Activated CD4-positive, alpha-beta T cell treated with anti-CD3 and anti-CD28 coated beads for 1 hour (primary cell): ENCODE data around the gene FRAT2.
A peak's percentile ranks its signal among the peaks of the same experiment; 100 is the strongest.

ENCODE experiments used
- DNase-seq: peaks from one replicate; pipeline ENCODE4 v3.0.0-alpha.2; 2020

FRAT2 gene, protein sequence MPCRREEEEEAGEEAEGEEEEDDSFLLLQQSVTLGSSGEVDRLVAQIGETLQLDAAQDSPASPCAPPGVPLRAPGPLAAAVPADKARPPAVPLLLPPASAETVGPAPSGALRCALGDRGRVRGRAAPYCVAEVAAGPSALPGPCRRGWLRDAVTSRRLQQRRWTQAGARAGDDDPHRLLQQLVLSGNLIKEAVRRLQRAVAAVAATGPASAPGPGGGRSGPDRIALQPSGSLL

DNA sequence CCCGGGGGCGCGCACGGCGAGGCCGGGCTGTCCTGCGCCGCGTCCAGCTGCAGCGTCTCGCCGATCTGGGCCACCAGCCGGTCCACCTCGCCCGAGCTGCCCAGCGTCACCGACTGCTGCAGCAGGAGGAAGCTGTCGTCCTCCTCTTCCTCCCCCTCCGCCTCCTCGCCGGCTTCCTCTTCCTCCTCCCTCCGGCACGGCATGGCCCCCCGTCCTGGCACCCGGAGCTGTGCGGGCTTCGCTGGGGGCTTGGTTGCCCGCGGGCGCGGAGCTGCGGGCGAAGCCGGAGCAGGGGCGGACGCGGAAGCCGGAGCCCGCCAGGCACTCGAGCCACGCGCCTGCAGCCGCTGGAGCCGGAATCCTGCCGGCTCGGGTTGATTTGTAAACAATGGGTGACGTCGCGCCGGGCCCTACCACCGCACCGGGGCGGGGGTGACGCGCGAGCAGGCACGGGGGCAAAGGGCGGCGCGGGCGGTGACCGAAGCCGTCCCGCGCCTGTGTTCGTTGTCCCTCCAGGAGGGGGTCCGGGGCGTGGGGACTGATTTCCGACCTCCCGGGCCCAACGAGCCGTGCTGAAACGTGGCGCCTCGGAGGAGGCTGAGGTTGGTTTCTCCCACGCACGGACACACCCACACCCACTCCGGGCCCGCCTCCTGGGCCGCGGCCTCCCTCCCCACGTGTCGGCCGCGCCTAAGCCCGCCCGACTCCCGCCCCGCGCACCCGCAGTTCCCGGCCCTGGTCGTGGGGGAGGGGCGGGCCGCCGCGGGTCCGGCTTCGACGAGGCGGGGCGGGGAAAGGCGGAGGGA, at the start of gene FRAT2:
FRAT2 (minus strand) TSS at position 360 of the 806 bp plus-strand sequence; CDS start at position 203, 157 bp downstream.
- peak; percentile 78 for DNase-seq

DNA sequence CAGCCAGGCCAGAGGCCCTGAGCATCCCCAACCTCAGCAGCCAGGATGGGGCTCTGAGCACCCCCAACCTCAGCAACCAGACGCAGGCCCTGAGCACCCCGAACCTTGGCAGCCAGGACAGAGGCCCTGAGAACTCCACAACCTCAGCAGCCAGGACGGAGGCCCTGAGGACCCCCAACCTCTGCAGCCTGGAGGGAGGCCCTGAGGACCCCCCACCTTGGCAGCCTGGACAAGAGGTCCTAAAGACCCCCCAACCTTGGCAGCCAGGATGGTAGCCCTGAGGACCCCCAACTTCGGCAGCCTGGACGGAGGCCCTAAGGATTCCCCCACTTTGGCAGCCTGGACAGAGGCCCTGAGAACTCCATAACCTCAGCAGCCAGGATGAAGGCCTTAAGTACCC, 49.6 kb upstream of the FRAT2 start:
- no peak for DNase-seq

DNA sequence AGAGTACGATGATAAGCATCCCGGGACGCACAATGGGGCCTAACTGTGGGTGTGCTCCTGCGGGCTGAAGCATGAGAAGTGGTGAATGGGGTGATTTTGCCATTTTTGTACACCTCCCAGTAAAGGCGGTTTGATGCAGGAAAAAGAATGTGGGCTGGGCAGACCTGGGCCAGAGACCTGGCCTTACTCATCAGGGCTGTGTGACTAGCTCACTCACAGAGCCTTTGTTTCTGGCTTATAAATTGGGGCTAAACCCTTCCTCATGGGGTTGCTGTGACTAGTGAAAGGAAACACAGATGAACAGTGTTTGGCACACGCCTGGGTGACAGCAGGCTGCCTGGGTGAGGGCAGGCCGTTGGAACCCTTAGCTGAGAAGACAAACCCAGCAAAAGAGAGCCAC, 48.6 kb upstream of the FRAT2 start:
- DNase-seq = no peak

DNA sequence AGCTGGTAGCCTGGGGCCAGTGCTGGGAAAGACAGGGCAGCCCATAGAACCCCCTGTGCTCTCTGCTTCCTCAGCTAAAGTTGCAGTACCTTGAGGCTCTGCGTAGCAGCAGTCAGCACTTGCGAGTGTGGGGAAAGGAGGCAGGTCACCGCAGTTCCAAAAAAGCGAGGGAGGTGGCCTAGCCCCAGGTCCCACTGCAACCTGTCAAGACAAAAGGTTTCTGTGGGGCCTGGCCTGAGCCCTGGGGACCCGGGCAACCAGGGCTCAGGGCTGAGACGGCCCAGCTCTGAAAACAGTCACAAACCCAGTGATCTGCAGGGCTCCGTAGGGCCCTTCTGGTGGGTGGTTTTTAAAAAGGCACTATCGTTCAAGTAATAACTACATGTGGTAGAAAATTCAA, 47.1 kb upstream of the FRAT2 start:
- no peak for DNase-seq

DNA sequence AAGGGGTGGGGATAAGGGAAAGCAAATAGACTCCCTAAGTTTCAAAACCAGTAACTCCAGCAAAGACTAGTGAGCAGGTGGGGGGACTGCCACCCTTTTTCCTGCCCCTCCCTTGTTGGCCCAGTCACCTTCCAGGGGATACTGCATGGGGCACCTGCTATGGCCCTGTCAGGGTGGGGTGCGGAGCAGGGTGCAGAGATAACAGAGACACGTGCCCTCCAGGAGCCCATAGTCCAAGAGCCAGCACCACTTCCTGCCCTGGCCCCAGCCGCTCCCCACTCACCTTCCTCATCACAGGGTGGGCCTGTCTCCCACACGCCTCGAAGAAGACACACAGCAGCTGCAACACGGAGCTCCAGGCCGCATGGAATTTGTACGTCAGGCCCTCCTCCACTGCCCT, 46.0 kb upstream of the FRAT2 start:
- DNase-seq = no peak

DNA sequence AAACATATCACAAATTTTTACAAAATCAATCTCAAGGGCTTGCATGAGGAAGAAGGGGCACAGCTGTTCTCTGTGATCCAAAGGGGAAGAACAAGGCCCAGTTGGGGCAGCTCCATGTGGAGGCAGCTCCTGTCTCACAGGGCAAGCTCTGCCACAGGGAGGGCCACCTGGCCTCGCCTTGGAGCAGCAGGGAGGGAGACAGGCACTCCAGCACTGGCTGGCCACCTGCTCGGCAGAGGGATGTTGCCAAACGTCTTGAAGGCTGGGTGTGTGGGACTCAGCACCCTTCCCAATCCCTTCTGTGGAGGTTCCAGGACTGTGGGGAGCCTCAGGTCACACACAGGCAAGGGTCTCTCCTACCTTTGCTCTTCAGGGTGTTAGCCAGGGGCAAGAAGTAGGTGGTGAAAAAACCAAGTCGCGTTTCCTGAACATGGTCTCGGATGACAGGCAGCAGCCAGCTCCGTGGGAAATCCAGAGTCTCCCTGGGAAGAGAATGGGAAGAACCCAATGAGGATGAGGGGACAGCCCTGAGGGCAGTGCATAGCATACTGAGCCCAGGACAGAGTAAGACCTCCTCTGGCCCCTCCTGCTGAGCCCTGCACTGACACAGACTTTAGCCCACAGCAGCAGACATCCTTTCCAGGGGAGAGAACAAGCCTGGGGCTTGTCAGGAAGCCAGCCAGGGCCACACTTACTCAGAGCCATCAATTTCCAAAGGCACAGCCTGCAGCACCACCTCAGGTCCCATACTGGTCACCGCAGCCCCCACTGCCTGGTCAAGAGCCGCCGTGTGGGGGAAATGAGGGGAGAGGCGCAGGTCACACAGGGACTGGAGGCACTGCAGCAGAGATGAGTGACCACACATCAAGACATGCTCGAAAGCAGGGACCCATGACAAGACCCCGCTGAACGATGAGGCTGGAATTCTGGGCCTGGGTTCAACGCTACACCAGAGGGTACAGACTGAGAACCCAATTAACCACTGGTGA, 44.7 kb upstream of the FRAT2 start:
- no peak for DNase-seq

DNA sequence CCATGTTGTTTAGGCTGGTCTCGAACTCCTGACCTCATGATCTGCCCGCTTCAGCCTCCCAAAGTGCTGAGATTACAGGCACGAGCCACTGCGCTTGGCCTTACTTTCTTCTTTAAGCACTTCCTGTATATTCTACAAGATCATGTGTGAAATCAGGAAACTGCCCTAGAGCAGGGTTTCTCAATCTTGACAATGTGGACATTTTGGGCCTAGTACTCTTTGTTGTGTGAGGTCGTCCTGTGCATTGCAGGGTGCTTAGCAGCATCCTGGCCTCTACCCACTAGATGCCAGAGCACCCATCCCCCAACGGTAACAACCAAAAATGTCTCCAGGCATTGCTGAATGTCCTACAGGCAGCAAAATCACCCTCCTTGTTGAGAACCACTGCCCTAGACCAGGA, 41.9 kb upstream of the FRAT2 start:
- no peak for DNase-seq

DNA sequence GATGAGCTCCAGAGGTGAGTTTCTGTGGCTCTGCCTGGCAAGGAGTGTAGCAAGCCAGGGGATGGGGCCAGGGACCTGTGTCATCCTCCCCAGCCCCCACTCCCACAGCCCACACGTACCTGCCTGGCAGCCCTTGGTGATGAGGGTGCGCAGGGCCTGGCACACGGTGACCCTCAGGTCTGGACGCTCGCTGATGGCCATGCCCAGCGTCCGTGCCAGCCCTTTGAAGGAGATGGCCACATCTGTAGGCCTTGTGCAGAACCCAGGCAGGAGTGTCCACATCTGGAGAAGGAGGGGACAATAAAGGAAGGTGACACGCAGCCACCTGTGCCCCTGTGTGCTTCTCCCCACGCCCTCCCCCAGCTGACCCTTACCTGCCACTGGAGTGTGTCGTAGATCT, 38.9 kb upstream of the FRAT2 start:
- no peak for DNase-seq

DNA sequence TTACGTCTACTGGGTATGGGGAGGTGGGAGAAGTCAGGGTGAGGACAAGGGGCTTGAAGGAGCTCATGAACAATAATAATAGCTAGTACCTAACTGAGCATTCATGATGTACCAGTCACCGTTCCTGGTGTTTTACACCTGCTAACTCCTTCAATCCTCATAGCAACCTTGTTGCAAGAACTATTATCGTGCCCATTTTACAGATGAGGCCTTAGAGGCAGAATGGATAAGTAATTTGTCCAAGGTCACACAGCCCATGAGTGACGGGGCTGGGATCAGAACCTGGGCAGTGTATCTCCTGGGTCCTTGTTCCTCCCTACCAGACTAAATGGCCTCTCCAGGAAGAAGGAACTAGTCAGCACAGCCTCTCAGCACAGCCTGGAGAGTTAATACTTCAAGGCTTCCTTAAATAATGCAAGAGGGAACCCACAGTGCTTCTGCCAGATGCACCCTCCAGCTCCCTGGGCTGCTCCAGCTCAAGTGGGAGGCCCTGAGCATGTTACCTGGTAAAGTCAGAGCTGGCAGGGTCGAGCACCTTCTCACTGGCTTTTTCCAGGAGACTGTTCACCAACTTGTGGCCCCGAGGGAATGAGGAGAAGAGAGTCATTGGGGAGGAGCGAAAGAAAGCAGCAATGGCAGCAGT, 37.8 kb upstream of the FRAT2 start:
- DNase-seq = no peak

DNA sequence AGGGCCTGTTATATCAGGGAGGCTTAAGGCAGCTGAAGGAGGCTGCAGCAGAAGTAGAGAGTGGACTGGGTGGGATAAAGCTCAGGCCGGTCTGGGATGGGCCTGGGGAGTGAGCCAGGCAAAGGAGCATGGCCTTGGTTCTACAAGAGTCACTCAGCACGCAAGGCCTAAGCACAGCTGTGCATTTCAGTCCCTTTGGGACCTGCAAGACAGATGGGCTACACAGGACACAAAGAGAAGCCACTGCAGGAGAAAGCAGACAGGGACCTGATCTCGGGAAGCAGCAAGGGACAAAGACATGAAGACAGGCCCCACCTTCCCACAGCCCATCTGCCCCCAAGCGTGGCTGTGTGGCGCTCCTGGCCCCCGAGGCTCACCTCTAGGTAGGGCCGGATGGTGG, 37.2 kb upstream of the FRAT2 start:
- DNase-seq = no peak

DNA sequence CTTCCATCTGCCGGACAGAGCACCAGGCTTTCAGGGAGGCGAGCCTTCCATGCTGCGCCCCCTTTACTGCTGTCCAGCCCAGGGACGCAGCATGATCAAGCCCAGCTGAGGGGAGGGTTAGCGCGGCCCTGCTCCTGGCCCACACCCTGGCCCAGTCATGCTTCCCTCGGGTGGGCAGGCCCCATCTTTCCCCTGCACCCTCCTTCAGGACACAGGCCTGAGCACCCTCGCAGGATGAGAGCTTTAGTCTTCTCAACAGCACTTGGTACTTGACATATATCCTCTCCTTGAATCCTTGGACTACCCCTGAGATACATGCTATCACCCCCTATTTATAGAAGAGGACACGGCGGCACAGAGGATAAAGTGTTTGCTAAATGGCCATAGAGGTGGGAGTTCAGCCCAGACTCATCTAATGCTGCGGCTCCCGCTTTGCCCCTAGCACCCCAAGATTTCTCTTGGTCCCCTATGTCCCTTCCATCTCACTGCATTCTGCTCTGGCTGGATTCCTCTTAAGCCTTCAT, 32.7 kb upstream of the FRAT2 start:
- no peak for DNase-seq

DNA sequence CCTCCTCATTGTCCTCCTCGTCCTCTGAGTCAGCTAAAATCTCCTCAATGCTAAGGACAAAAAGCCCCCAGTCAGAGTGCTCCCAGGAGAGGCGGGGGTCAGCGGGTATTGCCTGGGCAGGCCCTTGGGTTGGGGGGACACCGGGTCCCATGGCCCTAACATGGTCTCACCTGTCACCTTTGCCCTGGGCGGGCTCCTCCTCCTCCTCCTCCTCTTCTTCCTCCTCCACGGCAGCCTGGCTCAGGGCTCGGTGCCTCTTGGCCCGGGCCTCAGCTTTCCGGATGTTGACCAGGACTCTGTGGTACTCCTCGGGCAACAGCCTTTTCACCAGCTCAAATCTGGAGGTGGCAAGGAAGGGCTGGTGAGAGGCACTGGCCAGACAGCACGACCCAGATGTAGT, 32.0 kb upstream of the FRAT2 start:
- no peak for DNase-seq

DNA sequence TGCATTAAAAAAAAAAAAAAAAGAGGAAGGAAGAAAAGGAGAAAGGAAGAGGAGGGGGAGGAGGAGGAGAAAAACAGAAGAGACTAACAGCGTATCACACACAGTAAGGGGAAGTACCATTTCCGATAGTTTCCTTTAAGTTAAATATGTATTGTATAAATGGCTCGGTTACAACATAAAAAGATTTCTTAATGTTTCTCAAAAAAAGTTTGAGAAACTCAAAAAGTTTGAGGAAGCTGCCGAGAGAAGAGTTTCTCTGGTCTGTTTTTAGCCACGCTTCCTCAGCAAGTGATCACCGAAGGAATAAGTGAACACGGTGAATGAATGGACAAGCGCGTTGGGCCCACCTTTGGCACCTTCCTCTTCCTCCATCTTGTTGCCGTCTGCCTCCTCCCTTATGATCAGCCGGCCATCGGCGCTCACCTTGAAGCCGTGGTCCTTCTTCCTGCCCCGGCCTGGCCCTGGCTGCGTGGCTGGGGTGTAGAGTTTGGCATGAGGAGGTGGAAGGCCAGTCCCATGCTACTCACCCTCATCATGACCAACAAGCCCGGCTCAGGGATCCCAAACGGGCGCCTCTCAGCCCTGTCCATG, 31.3 kb upstream of the FRAT2 start:
- DNase-seq = no peak

DNA sequence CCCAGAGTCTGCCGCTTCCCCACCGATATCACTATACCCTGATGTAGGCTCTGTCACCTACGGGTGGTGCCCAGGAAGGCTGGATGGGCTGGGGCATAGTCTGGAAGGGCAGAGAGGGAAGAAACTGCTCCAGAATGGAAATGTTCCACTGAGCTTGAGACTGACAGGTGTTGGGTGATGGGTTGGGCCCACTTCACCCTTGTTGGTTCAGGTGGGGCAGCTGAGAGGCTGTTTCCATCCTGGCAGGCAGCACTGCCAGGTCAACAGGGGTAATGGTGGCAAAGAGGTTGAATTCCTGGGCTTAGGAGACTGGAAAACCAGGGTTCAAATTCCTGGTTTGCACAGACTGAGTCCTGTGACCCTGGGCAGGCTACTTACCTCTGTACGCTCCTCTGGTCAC, 28.5 kb upstream of the FRAT2 start:
- DNase-seq = no peak

DNA sequence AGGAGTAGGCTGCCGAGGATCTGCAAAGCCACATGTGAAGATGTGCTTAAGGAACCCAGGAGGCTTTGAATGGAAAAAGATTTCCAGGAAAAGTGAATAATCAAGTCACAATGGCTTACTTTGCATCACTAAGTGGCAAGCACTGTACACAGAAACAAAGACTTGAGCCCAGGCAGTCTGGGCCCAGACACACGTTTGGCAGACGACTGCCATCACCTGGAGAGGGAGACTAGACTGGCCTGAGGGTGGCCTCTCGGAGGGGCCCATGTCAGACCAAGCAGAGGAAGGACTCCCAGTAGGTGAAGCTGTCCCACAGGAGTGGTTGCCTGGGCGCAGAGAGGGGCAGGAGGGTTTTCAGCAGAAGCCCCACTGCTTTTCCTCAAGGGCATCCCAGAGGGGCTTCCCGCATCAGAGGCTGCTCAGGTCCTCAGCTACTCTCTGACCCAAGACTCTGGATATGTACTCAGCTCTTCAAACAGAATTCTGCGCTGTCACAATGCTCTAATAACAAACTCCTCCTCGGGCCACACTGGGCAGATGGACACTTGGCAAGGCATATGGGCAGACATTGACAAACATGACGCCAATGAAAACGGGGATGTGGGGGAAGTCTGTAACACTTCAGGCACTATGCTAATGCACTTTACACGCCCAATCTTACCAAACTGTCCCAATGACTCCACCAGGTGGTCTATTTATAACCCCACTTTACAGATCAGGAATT, 27.9 kb upstream of the FRAT2 start:
- DNase-seq = no peak

DNA sequence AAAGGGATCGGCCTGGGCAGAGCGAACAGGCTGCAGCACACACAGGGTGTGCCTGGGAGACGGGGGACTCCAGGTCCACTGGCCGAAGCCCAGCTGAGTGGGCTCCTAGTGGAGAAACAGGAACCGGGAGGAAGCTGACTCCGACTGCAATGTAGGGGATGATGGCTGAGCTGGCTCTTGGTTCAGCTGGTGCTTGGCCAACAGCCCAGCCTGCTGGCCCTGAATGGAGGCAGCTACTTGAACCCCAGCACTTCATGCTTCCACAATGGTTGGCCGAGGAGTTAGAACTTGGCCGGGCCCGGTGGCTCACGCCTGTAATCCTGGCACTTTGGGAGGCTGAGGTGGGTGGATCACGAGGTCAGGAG, 27.0 kb upstream of the FRAT2 start:
- no peak for DNase-seq

DNA sequence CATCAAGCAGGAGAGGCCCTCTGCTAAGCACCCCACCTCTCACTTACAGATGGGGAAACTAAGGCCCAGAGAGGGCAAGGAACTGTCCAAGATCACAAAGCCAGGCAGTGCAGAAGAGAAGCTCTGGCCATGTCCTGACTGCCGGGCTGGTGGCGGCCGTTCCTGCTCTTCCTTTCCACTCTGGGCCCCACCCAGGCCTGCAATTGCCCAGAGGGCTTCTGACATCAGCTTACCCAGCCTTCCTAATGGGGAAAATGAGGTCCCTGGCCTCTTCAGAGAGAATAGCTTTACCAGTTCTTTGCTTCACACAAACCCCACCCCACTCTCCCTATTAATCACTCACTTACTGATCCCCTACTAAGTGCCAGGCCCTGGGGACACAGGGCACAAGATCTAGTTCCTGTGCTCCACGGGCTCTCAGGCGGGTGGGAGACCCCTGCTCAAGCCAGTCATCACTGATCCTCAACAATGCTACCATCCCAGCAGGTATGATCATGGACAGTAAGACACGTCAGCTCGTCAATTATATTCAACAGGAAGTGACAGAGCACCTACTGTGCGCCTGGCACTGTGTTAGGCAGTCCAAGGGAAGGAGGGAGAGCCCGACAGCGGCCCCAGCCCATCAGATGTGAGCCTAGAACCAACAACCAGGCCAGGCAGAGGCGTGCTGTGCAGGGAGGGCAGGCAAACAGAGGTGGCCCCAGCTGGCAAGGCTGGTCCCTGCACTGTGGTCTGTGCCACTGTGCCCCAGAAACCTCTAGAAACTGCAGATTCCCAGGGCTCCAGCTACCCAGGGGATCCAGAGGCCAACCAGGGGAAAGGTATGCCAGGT, 26.4 kb upstream of the FRAT2 start:
- no peak for DNase-seq

DNA sequence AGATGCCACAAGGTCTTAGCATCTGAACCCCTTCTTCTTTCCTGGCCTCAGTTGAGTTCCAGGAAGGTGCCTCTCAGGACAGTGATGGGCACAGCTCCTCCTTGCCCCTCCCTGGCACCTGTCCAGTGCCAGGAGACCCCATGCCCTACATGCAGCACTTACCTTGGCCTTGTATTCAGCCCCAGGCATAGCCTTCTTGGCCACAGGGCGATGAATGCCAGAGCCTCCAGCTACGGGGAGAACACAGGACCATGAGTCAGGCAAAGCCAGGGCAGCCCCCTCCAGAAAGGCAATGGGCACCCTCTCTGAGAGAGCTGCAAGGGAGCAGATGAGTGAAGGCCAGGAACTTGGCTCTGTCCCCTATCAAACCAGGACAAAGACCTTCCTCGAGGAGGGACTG, 24.3 kb upstream of the FRAT2 start:
- DNase-seq = no peak

DNA sequence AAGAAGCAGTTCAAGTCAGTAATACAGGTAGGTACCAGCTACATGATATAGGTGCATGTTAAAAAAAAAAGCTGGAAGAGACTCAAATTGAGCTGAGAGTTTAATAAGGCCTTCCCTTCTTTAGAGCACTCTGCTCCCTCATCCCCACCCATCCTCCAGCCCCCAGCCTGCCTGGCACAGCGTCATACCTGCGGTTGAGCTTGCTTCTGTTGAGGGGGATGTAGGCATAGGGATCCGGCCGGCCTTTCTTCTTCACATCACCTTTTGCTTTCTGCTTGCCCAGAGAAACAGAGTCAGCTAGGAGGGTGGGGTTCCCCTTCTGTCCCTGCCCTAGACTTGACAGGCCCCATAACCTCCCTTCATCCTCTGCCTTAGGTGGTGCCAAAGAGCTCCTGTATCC, 23.8 kb upstream of the FRAT2 start:
- DNase-seq = no peak

DNA sequence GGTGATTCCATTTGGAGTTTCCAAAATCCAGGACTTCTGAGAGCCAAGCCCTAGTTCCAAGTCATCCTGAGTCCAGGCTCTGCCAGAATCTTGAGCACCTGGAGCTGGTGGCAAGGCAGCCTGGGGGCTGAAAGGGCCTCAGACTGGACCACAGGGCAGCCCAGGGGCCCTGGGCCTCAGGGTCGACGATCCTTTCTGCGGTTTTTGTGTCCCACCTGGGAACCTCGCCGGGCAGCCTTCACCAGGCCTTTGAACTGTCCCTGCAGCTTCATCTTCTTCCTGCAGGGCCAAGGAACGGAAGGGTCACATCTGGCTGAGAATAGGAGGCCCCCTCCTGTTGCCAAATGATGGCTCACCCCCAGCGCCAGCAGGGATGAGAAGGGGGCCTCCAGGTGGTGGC, 22.4 kb upstream of the FRAT2 start:
- DNase-seq = no peak
